GM12878 (cell line): ENCODE data around the gene CCS. TPM values are rescaled to one million over a fixed set of nuclear protein-coding genes. Genes with fewer than 3 reads are reported as not detected.

ENCODE experiments used
- ATAC-seq: fragments of 200-7000 bp; cut with Tn5 transposase; 3 replicates; pipeline ENCODE4 v1.9.1; 2020; ENCODE audit warnings: mild to moderate bottlenecking, moderate library complexity
- BruUV-seq: library from RNA; stranded (reverse); fragments of 400-500 nt; replicated peaks from 2 replicates; lab custom pipeline; 2021; lab: Mats Ljungman, UMichigan
- CTCF ChIA-PET: fragments of 300-600 bp; sonication (Branson Sonifier 250); formaldehyde crosslinking; extraction: SDS; loops from one replicate; lab custom pipeline; 2021; ENCODE audit warnings: inconsistent platforms; lab: Yijun Ruan, JAX
- POLR2A ChIA-PET: fragments of 350-600 bp; formaldehyde crosslinking; extraction: SDS; loops from one replicate; lab custom pipeline; 2021; ENCODE audit warnings: inconsistent platforms; lab: Charles Lee
- RAD21 ChIA-PET: fragments of 300-600 bp; sonication (Branson Sonifier 250); formaldehyde crosslinking; loops from one replicate; lab custom pipeline; 2023; ENCODE audit warnings: antibody characterized with exemption; ENCODE audit not compliant: unreplicated experiment; lab: Charles Lee
- SMC1A ChIA-PET: fragments of 300-600 bp; sonication (Branson Sonifier 250); formaldehyde crosslinking; loops from one replicate; lab custom pipeline; 2023; ENCODE audit not compliant: unreplicated experiment, uncharacterized antibody; lab: Charles Lee
- DNase-seq: peaks from one replicate; pipeline ENCODE4 v3.0.0-alpha.2; 2011; ENCODE audit warnings: low read depth, low spot score
- FAIRE-seq: peaks from 3 replicates; lab custom pipeline; 2011; peaks lifted over from hg19 to GRCh38; lab: Jason Lieb, UNC
- H2AFZ ChIP-seq: 2 replicates; pipeline ENCODE4 v1.6.0; 2011; ENCODE audit warnings: low read depth, low read length, control low read depth; ENCODE audit not compliant: control insufficient read depth
- H3K27ac ChIP-seq: 2 replicates; pipeline ENCODE4 v1.5.1; 2011; ENCODE audit warnings: control low read depth; ENCODE audit not compliant: control insufficient read depth, insufficient read depth
- H3K27me3 ChIP-seq, 2 experiments: replicated peaks in 1 of 2; 2 replicates each; pipeline versions ENCODE4 v1.6.0 to v1.6.1; 2011; ENCODE audit warnings: low read length in 1 of 2; ENCODE audit not compliant: control insufficient read depth in 2 of 2, insufficient read depth in 2 of 2
- H3K36me3 ChIP-seq, 2 experiments: 2 replicates each; pipeline ENCODE4 v1.5.1; 2011; ENCODE audit warnings: low read length in 1 of 2; ENCODE audit not compliant: control insufficient read depth in 2 of 2, insufficient read depth in 2 of 2
- H3K4me1 ChIP-seq: 2 replicates; pipeline ENCODE4 v1.6.1; 2011; ENCODE audit warnings: mild to moderate bottlenecking, low read length, moderate library complexity, mixed read lengths; ENCODE audit not compliant: control insufficient read depth, insufficient read depth
- H3K4me2 ChIP-seq: 2 replicates; pipeline ENCODE4 v1.6.0; 2011; ENCODE audit warnings: control low read depth; ENCODE audit not compliant: control insufficient read depth, insufficient read depth
- H3K4me3 ChIP-seq: fragments of 200-600 bp; sonication (generic); 2 replicates; pipeline ENCODE4 v1.5.1; 2016
- H3K79me2 ChIP-seq: 2 replicates; pipeline ENCODE4 v1.6.0; 2011; ENCODE audit warnings: low read length; ENCODE audit not compliant: control insufficient read depth, insufficient read depth
- H3K9ac ChIP-seq: 2 replicates; pipeline ENCODE4 v1.8.0; 2011; ENCODE audit warnings: low read length, control low read depth, mixed read lengths; ENCODE audit not compliant: control insufficient read depth, insufficient read depth
- H3K9me3 ChIP-seq: replicated peaks from 3 replicates; pipeline ENCODE4 v1.5.1; 2011; ENCODE audit warnings: mild to moderate bottlenecking, low read length; ENCODE audit not compliant: control insufficient read depth, insufficient read depth
- H4K20me1 ChIP-seq: 2 replicates; pipeline ENCODE4 v1.6.0; 2011; ENCODE audit not compliant: control insufficient read depth, insufficient read depth
- ATF3 ChIP-seq: IDR thresholded peaks from 2 replicates; pipeline ENCODE4 v1.6.1; 2011; ENCODE audit warnings: low read depth, mild to moderate bottlenecking, low read length, moderate library complexity, borderline replicate concordance; ENCODE audit errors: extremely low read depth
- BCLAF1 ChIP-seq: fragments of 450-650 bp; IDR thresholded peaks from 2 replicates; pipeline ENCODE4 v1.6.1; 2017; ENCODE audit warnings: antibody characterized with exemption, mild to moderate bottlenecking, moderate library complexity
- ETV6 ChIP-seq, 2 experiments: fragments of 450-650 bp in 1 of 2; IDR thresholded peaks in 1 of 2; conservative IDR thresholded peaks in 1 of 2; 2 replicates each; pipeline ENCODE4 v1.6.1; 2014; ENCODE audit warnings: antibody characterized with exemption in 1 of 2, borderline replicate concordance in 1 of 2, low read depth in 1 of 2, mild to moderate bottlenecking in 1 of 2, moderate library complexity in 1 of 2
- HDAC6 ChIP-seq: fragments of 200-600 bp; sonication (generic); IDR thresholded peaks from one replicate; pipeline ENCODE4 v1.8.0; 2017; ENCODE audit warnings: antibody characterized with exemption; ENCODE audit not compliant: unreplicated experiment
- IRF5 ChIP-seq: fragments of 450-650 bp; IDR thresholded peaks from 2 replicates; pipeline ENCODE4 v1.6.1; 2017; ENCODE audit warnings: borderline replicate concordance
- KDM1A ChIP-seq: fragments of 200-600 bp; sonication (generic); IDR thresholded peaks from 2 replicates; pipeline ENCODE4 v1.6.1; 2016; ENCODE audit warnings: borderline replicate concordance
- MYC ChIP-seq: IDR thresholded peaks from 2 replicates; pipeline ENCODE4 v1.6.1; 2011; ENCODE audit warnings: mild to moderate bottlenecking, low read length, moderate library complexity, inconsistent platforms; ENCODE audit not compliant: insufficient read depth, insufficient replicate concordance, insufficient read length, severe bottlenecking
- NR2C1 ChIP-seq: fragments of 450-650 bp; IDR thresholded peaks from 2 replicates; pipeline ENCODE4 v1.6.1; 2017; ENCODE audit warnings: antibody characterized with exemption, mild to moderate bottlenecking, moderate library complexity
- NR2F1 ChIP-seq: fragments of 450-650 bp; conservative IDR thresholded peaks from 2 replicates; pipeline ENCODE4 v1.6.1; 2017; ENCODE audit warnings: mild to moderate bottlenecking
- POLR2AphosphoS5 ChIP-seq: IDR thresholded peaks from 2 replicates; pipeline ENCODE4 v1.6.1; 2011; ENCODE audit warnings: mild to moderate bottlenecking, low read length, inconsistent platforms
- RELA ChIP-seq: fragments of 450-650 bp; IDR thresholded peaks from 2 replicates; pipeline ENCODE4 v1.8.0; 2014; ENCODE audit warnings: borderline replicate concordance; ENCODE audit not compliant: partially characterized antibody
- RFX5 ChIP-seq: IDR thresholded peaks from 2 replicates; pipeline ENCODE4 v1.6.1; 2011; ENCODE audit warnings: low read depth, low read length, improper control_type of control experiment
- SIX5 ChIP-seq: IDR thresholded peaks from 2 replicates; pipeline ENCODE4 v1.6.1; 2011; ENCODE audit warnings: mild to moderate bottlenecking, low read depth, low read length, moderate library complexity; ENCODE audit not compliant: severe bottlenecking
- SREBF1 ChIP-seq: IDR thresholded peaks from 2 replicates; pipeline ENCODE4 v1.6.1; 2012; ENCODE audit warnings: mild to moderate bottlenecking, low read length
- YY1 ChIP-seq: IDR thresholded peaks from 2 replicates; pipeline ENCODE4 v1.6.1; 2011; ENCODE audit warnings: low read depth, mild to moderate bottlenecking, low read length
- ZNF687 ChIP-seq: fragments of 450-650 bp; IDR thresholded peaks from 2 replicates; pipeline ENCODE4 v1.6.1; 2017; ENCODE audit warnings: mild to moderate bottlenecking, moderate library complexity
- WGBS: methylation state at CpG from one replicate; pipeline ENCODE4 v1.1.6; 2016; ENCODE audit warnings: low lambda C conversion rate; ENCODE audit not compliant: insufficient replicate concordance, insufficient coverage; ENCODE audit errors: missing lambda C conversion rate; 5-methylcytosine and 5-hydroxymethylcytosine counted together
- in situ Hi-C: fragments of 300-500 bp; cut with MboI; formaldehyde crosslinking; loops from 9 replicates; pipeline ENCODE4 v1.14.3; 2018; ENCODE audit warnings: mixed read lengths
- intact Hi-C: fragments of 100-400 bp; cut with micrococcal nuclease; formaldehyde crosslinking; loops from one replicate; pipeline ENCODE4 v1.14.2; 2022; ENCODE audit not compliant: unreplicated experiment
- polyA plus RNA-seq, 11 experiments: library from polyadenylated mRNA; depleted of rRNA in 4 of 11; unstranded in 6 of 11; stranded (reverse) in 5 of 11; fragments of >200 nt; fragmentation: Nextera tagmentation in 4 of 11; fragmentation: Illumina TruSeq in 1 of 11; extraction: Ambion mirVana in 4 of 11; extraction: Trizol in 1 of 11; gene quantifications; 1 replicate in 1 of 11; 2 replicates in 10 of 11; pipeline versions ENCODE4 v1.2.1 to v1.2.3, GENCODE V29; 2011 to 2016; ENCODE audit warnings: inconsistent platforms in 2 of 11, missing spikeins in 2 of 11, low read depth in 1 of 11
- total RNA-seq, 4 experiments: library from RNA; depleted of rRNA in 3 of 4; stranded (reverse); fragments of >200 nt in 3 of 4; fragmentation: Illumina TruSeq in 1 of 4; extraction: Trizol in 1 of 4; gene quantifications; 2 replicates each; pipeline versions ENCODE4 v1.2.1 to v1.2.3, GENCODE V29; 2013 to 2021

CCS gene
- total and polyA plus RNA-seq, 10 of the 15 experiments (the other 5 are each of a cell fraction or from before 2014, with no cell fraction given), result 1.5 to 44.2 (median 30.6) TPM

- 23% methylated on average over 2 of the region's 2 CpGs for WGBS
- intact Hi-C loops, result no loop called here
- Histone ChIP-seq H3K9ac (no peak overlapping the region), H3K36me3 (no peaks in the 10 kb centered on the region), H3K27me3 (no peaks in the 10 kb centered on the region), H2AFZ (no peak overlapping the region), H3K4me2 (no peak overlapping the region), H3K27ac (no peak overlapping the region), H3K4me1 (no peaks in the 10 kb centered on the region), H3K79me2 (no peaks in the 10 kb centered on the region), H3K4me3 (no peak overlapping the region), H4K20me1 (no peaks in the 10 kb centered on the region), H3K9me3 (peaks cover 2% of the 10 kb centered on the region; the same call in 1 of the 3 replicates)
- RAD21 ChIA-PET, result interaction anchor here (0.9 kb wide), 1 partner anchor 52 kb away, joined by 3 read pairs; the partner anchor contains the start of gene RBM4
- DNase-seq (no peak), ATAC-seq (no peak), FAIRE-seq (no peak)
- BruUV-seq, result no TSS peak
- SMC1A ChIA-PET, result no interaction called here
- POLR2A ChIA-PET, result interaction anchor here (0.8 kb wide), 1 partner anchor 161 kb away, joined by 5 read pairs; no protein-coding TSS in a partner anchor
- in situ Hi-C loops, result no loop called here
- CTCF ChIA-PET, result interaction anchor here (0.5 to 1.7 kb wide), 2 partner anchors 49 to 92 kb away, joined by 3 to 7 read pairs; partner anchors contain the start of gene RBM4B
- no peak for TF ChIP-seq RFX5
- TF ChIP-seq ETV6 (conservative IDR thresholded peaks at IDR 0.05 in 1 of 2, IDR thresholded peaks at IDR 0.05 in 1 of 2; ENCODE audit: borderline replicate concordance in 1 of 2, low read depth in 1 of 2), result no peak
- TF ChIP-seq NR2F1, result no peak
- TF ChIP-seq YY1, result no peak
- TF ChIP-seq BCLAF1, result no peak
- no peak for TF ChIP-seq HDAC6
- TF ChIP-seq IRF5, result no peak
- no peak for TF ChIP-seq KDM1A
- no peak for TF ChIP-seq SIX5
- TF ChIP-seq MYC, result no peak
- no peak for TF ChIP-seq RELA
- TF ChIP-seq ZNF687, result no peak
- no peak for TF ChIP-seq ATF3
- no peak for TF ChIP-seq NR2C1
- no peak for TF ChIP-seq POLR2AphosphoS5
- TF ChIP-seq SREBF1, result no peak
Measured at GRCh38 chr11:66586136-66586535, 6.8 kb upstream of the CCS start.
